Measurements from ENCODE around the gene CCNB1IP1.
"Not testable (repeated sequence)": the region's sequence is repeated elsewhere in the genome, so short reads cannot be mapped to it uniquely, and the experiment has no call there.

Gene CCNB1IP1

GRCh38 chr14:20332788-20333493 lies at the start of gene CCNB1IP1:
CCNB1IP1 (minus strand) TSS chr14:20333279; CDS start chr14:20316523, 16,756 bp downstream.
- DNase-seq = peak; percentile 100

- DNase-seq = no peak
Measured at GRCh38 chr14:20382526-20382925, 49.4 kb upstream of the CCNB1IP1 start.

- DNase-seq = no peak
Measured at GRCh38 chr14:20381341-20381740, 48.3 kb upstream of the CCNB1IP1 start.

GRCh38 chr14:20380681-20381080 lies 47.6 kb upstream of the CCNB1IP1 start:
- DNase-seq = no peak

GRCh38 chr14:20379743-20380142 lies 46.7 kb upstream of the CCNB1IP1 start:
- no peak for DNase-seq

- DNase-seq = no peak
Measured at GRCh38 chr14:20377171-20377570, 44.1 kb upstream of the CCNB1IP1 start.

GRCh38 chr14:20376071-20376588 lies 43.1 kb upstream of the CCNB1IP1 start:
- no peak for DNase-seq

- DNase-seq = no peak
Measured at GRCh38 chr14:20375471-20375870, 42.4 kb upstream of the CCNB1IP1 start.

- DNase-seq = no peak
Measured at GRCh38 chr14:20372796-20373195, 39.7 kb upstream of the CCNB1IP1 start.

- DNase-seq = no peak
Measured at GRCh38 chr14:20365928-20366327, 32.8 kb upstream of the CCNB1IP1 start.

GRCh38 chr14:20358474-20358873 lies 25.4 kb upstream of the CCNB1IP1 start:
- DNase-seq = not testable (repeated sequence)

- DNase-seq = no peak
Measured at GRCh38 chr14:20356422-20356821, 23.3 kb upstream of the CCNB1IP1 start.

GRCh38 chr14:20350860-20351259 lies 17.8 kb upstream of the CCNB1IP1 start:
- DNase-seq = no peak

GRCh38 chr14:20350282-20350681 lies 17.2 kb upstream of the CCNB1IP1 start:
- no peak for DNase-seq

GRCh38 chr14:20347747-20348146 lies 14.7 kb upstream of the CCNB1IP1 start:
- no peak for DNase-seq

- DNase-seq = no peak
Measured at GRCh38 chr14:20346713-20347112, 13.6 kb upstream of the CCNB1IP1 start.

- no peak for DNase-seq
Measured at GRCh38 chr14:20345366-20345765, 12.3 kb upstream of the CCNB1IP1 start.

GRCh38 chr14:20343862-20344220 lies 10.8 kb upstream of the CCNB1IP1 start:
- peak; percentile 62 for DNase-seq

GRCh38 chr14:20343092-20343861 lies 10.2 kb upstream of the CCNB1IP1 start, which contains the start of gene PARP2:
PARP2 (plus strand) TSS chr14:20343635; CDS start chr14:20343642, 7 bp downstream.
- DNase-seq = peak; percentile 100

GRCh38 chr14:20341646-20342045 lies 8.6 kb upstream of the CCNB1IP1 start:
- no peak for DNase-seq

GRCh38 chr14:20341032-20341431 lies 8.0 kb upstream of the CCNB1IP1 start:
- not testable (repeated sequence) for DNase-seq

- no peak for DNase-seq
Measured at GRCh38 chr14:20334017-20334416, 938 bp upstream of the CCNB1IP1 start.

GRCh38 chr14:20333494-20333841 lies 389 bp upstream of the CCNB1IP1 start:
- no peak for DNase-seq

GRCh38 chr14:20332431-20332787 lies 670 bp downstream of the CCNB1IP1 start:
- DNase-seq = no peak
